Astrocyte (in vitro differentiated cells and primary cell): ENCODE measurements around the gene IKBKE. TPM values are rescaled to one million over a fixed set of nuclear protein-coding genes. Genes with fewer than 3 reads are reported as not detected.

Experiments
- DNase-seq: peaks from one replicate; pipeline ENCODE4 v3.0.0-alpha.2; 2010; ENCODE audit warnings: low read depth
- FAIRE-seq: peaks from 2 replicates; lab custom pipeline; 2011; peaks lifted over from hg19 to GRCh38; lab: Jason Lieb, UNC
- H2AFZ ChIP-seq: 2 replicates; pipeline ENCODE4 v1.6.0; 2012; ENCODE audit warnings: low read depth, low read length, inconsistent platforms
- H3K27ac ChIP-seq: 2 replicates; pipeline ENCODE4 v1.5.1; 2011; ENCODE audit warnings: low read depth, low read length, inconsistent platforms
- H3K27me3 ChIP-seq: 2 replicates; pipeline ENCODE4 v1.6.0; 2011; ENCODE audit warnings: low read length, inconsistent platforms; ENCODE audit not compliant: insufficient read depth
- H3K36me3 ChIP-seq: 2 replicates; pipeline ENCODE4 v1.5.1; 2011; ENCODE audit warnings: low read length, inconsistent platforms; ENCODE audit not compliant: insufficient read depth
- H3K4me1 ChIP-seq: 2 replicates; pipeline ENCODE4 v1.5.1; 2011; ENCODE audit warnings: low read length, inconsistent platforms; ENCODE audit not compliant: insufficient read depth
- H3K4me2 ChIP-seq: 2 replicates; pipeline ENCODE4 v1.6.0; 2012; ENCODE audit warnings: low read length, inconsistent platforms
- H3K4me3 ChIP-seq: 2 replicates; pipeline ENCODE4 v1.5.1; 2011; ENCODE audit warnings: low read depth, mild to moderate bottlenecking, low read length, inconsistent platforms; ENCODE audit not compliant: insufficient read depth
- H3K79me2 ChIP-seq: 2 replicates; pipeline ENCODE4 v1.6.0; 2012; ENCODE audit warnings: mild to moderate bottlenecking, low read length, inconsistent platforms; ENCODE audit not compliant: insufficient read depth
- H3K9ac ChIP-seq: 2 replicates; pipeline ENCODE4 v1.6.0; 2012; ENCODE audit warnings: mild to moderate bottlenecking, low read length, inconsistent platforms
- H3K9me3 ChIP-seq: 2 replicates; pipeline ENCODE4 v1.5.1; 2012; ENCODE audit warnings: low read depth, mild to moderate bottlenecking, low read length, inconsistent platforms; ENCODE audit not compliant: insufficient read depth
- H4K20me1 ChIP-seq: 2 replicates; pipeline ENCODE4 v1.6.0; 2012; ENCODE audit warnings: low read length, inconsistent platforms; ENCODE audit not compliant: insufficient read depth
- H3K27ac Mint-ChIP-seq: one replicate; pipeline ENCODE4 v1.8.0; 2021; ENCODE audit warnings: mild to moderate bottlenecking, mixed read lengths; ENCODE audit not compliant: unreplicated experiment
- H3K27me3 Mint-ChIP-seq: one replicate; pipeline ENCODE4 v1.8.0; 2021; ENCODE audit warnings: low read depth, mixed read lengths; ENCODE audit not compliant: unreplicated experiment
- H3K36me3 Mint-ChIP-seq: one replicate; pipeline ENCODE4 v1.8.0; 2021; ENCODE audit warnings: low read depth, mixed read lengths; ENCODE audit not compliant: unreplicated experiment
- H3K4me1 Mint-ChIP-seq: one replicate; pipeline ENCODE4 v1.8.0; 2021; ENCODE audit warnings: low read depth, mixed read lengths; ENCODE audit not compliant: unreplicated experiment
- H3K4me3 Mint-ChIP-seq: one replicate; pipeline ENCODE4 v1.8.0; 2021; ENCODE audit warnings: mild to moderate bottlenecking, moderate library complexity, mixed read lengths; ENCODE audit not compliant: unreplicated experiment
- H3K9me3 Mint-ChIP-seq: one replicate; pipeline ENCODE4 v1.8.0; 2021; ENCODE audit warnings: mild to moderate bottlenecking, mixed read lengths; ENCODE audit not compliant: unreplicated experiment
- CTCF ChIP-seq: IDR thresholded peaks from 2 replicates; pipeline ENCODE4 v1.5.1; 2011; ENCODE audit warnings: low read depth, mild to moderate bottlenecking, inconsistent platforms, low read length, moderate library complexity; ENCODE audit not compliant: insufficient read depth
- EZH2 ChIP-seq: IDR thresholded peaks from 2 replicates; pipeline ENCODE4 v1.6.1; 2012; ENCODE audit warnings: mild to moderate bottlenecking, low read length, inconsistent platforms; ENCODE audit not compliant: insufficient read depth
- total RNA-seq: library from RNA; stranded (reverse); gene quantifications from 2 replicates; pipeline ENCODE4 v1.2.1, GENCODE V29; 2021

The IKBKE gene
- total RNA-seq, 1 donor from 2014 or later, result 17.0 TPM

GRCh38 chr1:206526064-206526911 lies 56.0 kb downstream of the IKBKE start:
- Mint-ChIP-seq H3K27ac (no peak overlapping the region), H3K27me3 (peaks cover 29% of the 10 kb centered on the region), H3K4me1 (no peaks in the 10 kb centered on the region), H3K4me3 (no peak overlapping the region), H3K36me3 (peaks cover 3% of the 10 kb centered on the region), H3K9me3 (no peaks in the 10 kb centered on the region)
- no peak overlapping the region for H3K4me3 ChIP-seq
- DNase-seq (no peak), FAIRE-seq (no peak)
- no peaks in the 10 kb centered on the region for H4K20me1 ChIP-seq
- no peak overlapping the region for H3K4me2 ChIP-seq
- no peak for TF ChIP-seq CTCF
- TF ChIP-seq EZH2, result no peak
- no peak overlapping the region for H3K9ac ChIP-seq
- no peaks in the 10 kb centered on the region for H3K36me3 ChIP-seq
- H3K79me2 ChIP-seq, result no peaks in the 10 kb centered on the region
- H3K4me1 ChIP-seq, result no peaks in the 10 kb centered on the region
- no peak overlapping the region for H2AFZ ChIP-seq
- H3K9me3 ChIP-seq, result no peaks in the 10 kb centered on the region
- H3K27ac ChIP-seq, result no peak overlapping the region
- H3K27me3 ChIP-seq, result no peaks in the 10 kb centered on the region

DNA sequence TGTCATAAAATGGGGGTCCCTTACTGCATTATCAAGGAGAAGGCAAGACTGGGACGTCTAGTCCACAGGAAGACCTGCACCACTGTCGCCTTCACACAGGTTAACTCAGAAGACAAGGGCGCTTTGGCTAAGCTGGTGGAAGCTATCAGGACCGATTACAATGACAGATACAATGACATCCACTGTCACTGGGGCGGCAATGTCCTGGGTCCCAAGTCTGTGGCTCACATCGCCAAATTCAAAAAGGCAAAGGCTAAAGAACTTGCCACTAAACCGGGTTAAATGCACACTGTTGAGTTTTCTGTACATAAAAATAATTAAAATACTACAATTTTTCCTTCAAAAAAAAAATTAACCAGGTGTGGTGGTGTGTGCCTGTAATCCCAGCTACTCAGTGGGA lies 59.1 kb downstream of the IKBKE start:
- Histone ChIP-seq H3K4me2 (no peak overlapping the region), H3K9ac (no peak overlapping the region), H3K27me3 (no peaks in the 10 kb centered on the region), H3K4me1 (no peaks in the 10 kb centered on the region), H3K36me3 (no peaks in the 10 kb centered on the region), H3K4me3 (no peak overlapping the region), H3K9me3 (no peaks in the 10 kb centered on the region), H2AFZ (no peak overlapping the region), H3K27ac (no peak overlapping the region), H3K79me2 (no peaks in the 10 kb centered on the region), H4K20me1 (no peaks in the 10 kb centered on the region)
- FAIRE-seq (no peak), DNase-seq (no peak)
- H3K4me1 Mint-ChIP-seq, result no peaks in the 10 kb centered on the region
- no peak for TF ChIP-seq CTCF
- no peak for TF ChIP-seq EZH2
- H3K4me3 Mint-ChIP-seq, result no peak overlapping the region
- no peak overlapping the region for H3K27ac Mint-ChIP-seq
- peaks cover 49% of the 10 kb centered on the region for H3K27me3 Mint-ChIP-seq
- H3K36me3 Mint-ChIP-seq, result peaks cover 3% of the 10 kb centered on the region
- no peaks in the 10 kb centered on the region for H3K9me3 Mint-ChIP-seq

DNA sequence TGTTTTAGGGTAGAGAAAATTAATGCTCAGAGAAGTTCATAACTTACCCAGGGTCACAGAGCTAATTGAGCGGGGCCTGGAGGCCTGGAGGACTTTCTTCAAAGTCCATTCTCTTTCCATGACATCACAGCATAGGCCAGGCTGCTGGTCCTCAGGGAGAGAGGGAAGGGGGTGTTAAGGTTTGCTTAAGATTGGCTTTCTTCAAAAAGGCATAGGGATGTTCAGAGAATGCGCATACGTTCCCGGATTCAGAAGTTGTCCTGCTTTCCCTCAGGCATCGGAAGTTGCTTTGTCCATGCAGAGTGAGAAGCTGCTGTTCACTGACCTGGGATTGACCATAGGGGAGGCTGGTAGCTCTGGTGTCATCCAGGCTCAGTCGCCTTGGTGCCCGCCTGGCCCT lies 62.1 kb downstream of the IKBKE start:
- DNase-seq (no peak), FAIRE-seq (no peak)
- Histone ChIP-seq H3K79me2 (no peaks in the 10 kb centered on the region), H3K36me3 (no peaks in the 10 kb centered on the region), H4K20me1 (no peaks in the 10 kb centered on the region), H3K27ac (no peak overlapping the region), H3K27me3 (peaks cover 5% of the 10 kb centered on the region), H3K4me3 (no peak overlapping the region), H3K4me1 (peaks cover 7% of the 10 kb centered on the region), H3K4me2 (no peak overlapping the region), H2AFZ (no peak overlapping the region), H3K9me3 (no peaks in the 10 kb centered on the region), H3K9ac (no peak overlapping the region)
- Mint-ChIP-seq H3K4me3 (no peak overlapping the region), H3K27me3 (peaks cover 58% of the 10 kb centered on the region), H3K27ac (no peak overlapping the region), H3K4me1 (peaks cover 8% of the 10 kb centered on the region), H3K9me3 (no peaks in the 10 kb centered on the region), H3K36me3 (peaks cover 3% of the 10 kb centered on the region)
- no peak for TF ChIP-seq CTCF
- no peak for TF ChIP-seq EZH2
